GM03348 (cell line): ENCODE data around the gene SIX3.

Source experiments
- DNase-seq: peaks from one replicate; pipeline ENCODE4 v3.0.0; 2012; ENCODE audit warnings: low spot score

SIX3 gene

GRCh38 chr2:44943693-44944101, 2.2 kb downstream of the SIX3 start:
- DNase-seq, result no peak

- no peak for DNase-seq
Measured at GRCh38 chr2:44944102-44944951, 2.8 kb downstream of the SIX3 start.

GRCh38 chr2:44944952-44945612, 3.6 kb downstream of the SIX3 start:
- no peak for DNase-seq

GRCh38 chr2:44945676-44946371, 4.3 kb downstream of the SIX3 start:
- DNase-seq, result no peak

GRCh38 chr2:44946372-44947027, 5.0 kb downstream of the SIX3 start:
- no peak for DNase-seq

GRCh38 chr2:44947028-44947375, 5.5 kb downstream of the SIX3 start:
- DNase-seq, result no peak

GRCh38 chr2:44948565-44949328, 7.2 kb downstream of the SIX3 start:
- no peak for DNase-seq

- peak; percentile 77 for DNase-seq
Measured at GRCh38 chr2:44949329-44950151, 8.0 kb downstream of the SIX3 start.

GRCh38 chr2:44950646-44951045, 9.1 kb downstream of the SIX3 start:
- no peak for DNase-seq

GRCh38 chr2:44951124-44951523, 9.6 kb downstream of the SIX3 start:
- DNase-seq, result no peak

- no peak for DNase-seq
Measured at GRCh38 chr2:44951714-44952113, 10.2 kb downstream of the SIX3 start.

GRCh38 chr2:44952143-44952805, 10.8 kb downstream of the SIX3 start:
- peak; percentile 92 for DNase-seq

- DNase-seq, result no peak
Measured at GRCh38 chr2:44952806-44953498, 11.4 kb downstream of the SIX3 start.

GRCh38 chr2:44953499-44953883, 12.0 kb downstream of the SIX3 start:
- DNase-seq, result no peak

- no peak for DNase-seq
Measured at GRCh38 chr2:44954447-44954888, 13.0 kb downstream of the SIX3 start.

- DNase-seq, result no peak
Measured at GRCh38 chr2:44954889-44955592, 13.5 kb downstream of the SIX3 start.

GRCh38 chr2:44955593-44956392, 14.3 kb downstream of the SIX3 start:
- peak; percentile 90 for DNase-seq

GRCh38 chr2:44956843-44957242, 15.3 kb downstream of the SIX3 start:
- no peak for DNase-seq
